B cell (primary cell): Measurements from ENCODE around the gene KLHL13.

Source experiments
- EZH2 ChIP-seq: IDR thresholded peaks from 2 replicates; pipeline ENCODE4 v1.6.1; 2012; ENCODE audit warnings: borderline replicate concordance, low read depth, mild to moderate bottlenecking, moderate library complexity, low read length; ENCODE audit not compliant: insufficient read depth, poor library complexity, severe bottlenecking
- TF ChIP-seq, protein P1 (sequence below): fragments of 200-600 bp; IDR thresholded peaks from one replicate; pipeline ENCODE4 v1.8.0; 2022; ENCODE audit warnings: antibody characterized with exemption, mild to moderate bottlenecking

DNA sequence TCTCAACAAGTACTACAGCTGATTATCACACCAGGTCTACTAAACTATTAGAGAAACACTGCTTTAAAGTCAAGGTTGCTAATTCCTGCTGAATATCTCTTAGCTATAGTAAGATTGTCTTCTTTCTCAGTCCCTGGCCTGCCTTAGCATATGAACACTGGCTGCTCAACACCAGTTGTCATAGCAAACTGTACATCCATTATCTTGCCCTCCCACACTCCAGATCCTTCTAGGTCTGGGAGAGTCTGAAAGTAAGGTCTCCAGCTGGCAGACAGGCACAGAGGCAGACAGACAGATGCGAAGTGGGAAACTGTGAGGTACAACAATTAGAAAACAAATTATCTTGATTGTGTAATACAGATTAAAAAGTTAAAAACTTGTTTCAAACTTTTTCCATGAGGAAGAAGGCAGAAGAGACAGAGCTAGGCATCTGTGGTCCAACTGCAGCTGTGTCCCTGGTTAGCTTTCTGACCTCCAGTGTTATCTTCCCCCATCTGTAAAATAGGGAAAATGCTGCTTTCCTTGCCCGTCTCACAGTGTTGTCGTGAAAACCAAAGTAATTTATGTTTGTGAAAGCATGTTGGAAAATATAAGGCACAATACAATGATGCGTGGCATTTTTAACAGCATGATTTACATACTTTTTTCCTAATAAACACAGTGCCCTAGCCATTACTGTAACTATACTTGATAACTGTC is 133.8 kb downstream of the KLHL13 start:
- TF ChIP-seq, protein P1, sequence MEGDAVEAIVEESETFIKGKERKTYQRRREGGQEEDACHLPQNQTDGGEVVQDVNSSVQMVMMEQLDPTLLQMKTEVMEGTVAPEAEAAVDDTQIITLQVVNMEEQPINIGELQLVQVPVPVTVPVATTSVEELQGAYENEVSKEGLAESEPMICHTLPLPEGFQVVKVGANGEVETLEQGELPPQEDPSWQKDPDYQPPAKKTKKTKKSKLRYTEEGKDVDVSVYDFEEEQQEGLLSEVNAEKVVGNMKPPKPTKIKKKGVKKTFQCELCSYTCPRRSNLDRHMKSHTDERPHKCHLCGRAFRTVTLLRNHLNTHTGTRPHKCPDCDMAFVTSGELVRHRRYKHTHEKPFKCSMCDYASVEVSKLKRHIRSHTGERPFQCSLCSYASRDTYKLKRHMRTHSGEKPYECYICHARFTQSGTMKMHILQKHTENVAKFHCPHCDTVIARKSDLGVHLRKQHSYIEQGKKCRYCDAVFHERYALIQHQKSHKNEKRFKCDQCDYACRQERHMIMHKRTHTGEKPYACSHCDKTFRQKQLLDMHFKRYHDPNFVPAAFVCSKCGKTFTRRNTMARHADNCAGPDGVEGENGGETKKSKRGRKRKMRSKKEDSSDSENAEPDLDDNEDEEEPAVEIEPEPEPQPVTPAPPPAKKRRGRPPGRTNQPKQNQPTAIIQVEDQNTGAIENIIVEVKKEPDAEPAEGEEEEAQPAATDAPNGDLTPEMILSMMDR = no peak
- TF ChIP-seq EZH2 = no peak
